H1 (cell line): ENCODE data around the gene PRMT6. TPM values are rescaled to one million over a fixed set of nuclear protein-coding genes. Genes with fewer than 3 reads are reported as not detected.

Experiments
- KDM4A ChIP-seq: IDR thresholded peaks from one replicate; pipeline ENCODE4 v1.7.1; 2012; ENCODE audit warnings: low read depth, mild to moderate bottlenecking, moderate library complexity, low read length, inconsistent platforms; ENCODE audit not compliant: severe bottlenecking
- MAFK ChIP-seq: IDR thresholded peaks from 2 replicates; pipeline ENCODE4 v1.6.1; 2012; ENCODE audit warnings: low read depth, mild to moderate bottlenecking, improper control_type of control experiment, low read length
- SIRT6 ChIP-seq: IDR thresholded peaks from one replicate; pipeline ENCODE4 v1.7.1; 2012; ENCODE audit warnings: low read length, inconsistent platforms
- SP1 ChIP-seq: IDR thresholded peaks from 2 replicates; pipeline ENCODE4 v1.6.1; 2011; ENCODE audit warnings: low read depth, low read length
- polyA plus RNA-seq, 7 experiments: library from polyadenylated mRNA; depleted of rRNA in 3 of 7; stranded (reverse) in 5 of 7; unstranded in 2 of 7; fragments of >200 nt in 5 of 7; fragments of 200-250 nt in 2 of 7; gene quantifications; 1 replicate in 5 of 7; 2 replicates in 1 of 7; 4 replicates in 1 of 7; pipeline versions ENCODE4 v1.2.1 to v1.2.3, GENCODE V29; 2011 to 2013; ENCODE audit warnings: missing spikeins in 2 of 7, mixed read lengths in 2 of 7
- total RNA-seq: library from RNA; stranded (reverse); fragmentation: NEBNext Ultra II Directional; extraction: Animal tissue kit (Norgen Biotek cat#: 25700); gene quantifications from 2 replicates; pipeline ENCODE4 v1.2.1, GENCODE V29; 2021
- TF ChIP-seq, protein P1 (sequence below): fragments of 300-600 bp; sonication (generic); IDR thresholded peaks from 2 replicates; pipeline ENCODE4 v1.7.1; 2012; ENCODE audit warnings: low read length, moderate library complexity, mild to moderate bottlenecking, inconsistent platforms; ENCODE audit not compliant: insufficient replicate concordance

The PRMT6 gene
- total and polyA plus RNA-seq, 2 of the 8 experiments (the other 6 are each of a cell fraction or from before 2014, with no cell fraction given) = 23.6 to 38.2 TPM

DNA sequence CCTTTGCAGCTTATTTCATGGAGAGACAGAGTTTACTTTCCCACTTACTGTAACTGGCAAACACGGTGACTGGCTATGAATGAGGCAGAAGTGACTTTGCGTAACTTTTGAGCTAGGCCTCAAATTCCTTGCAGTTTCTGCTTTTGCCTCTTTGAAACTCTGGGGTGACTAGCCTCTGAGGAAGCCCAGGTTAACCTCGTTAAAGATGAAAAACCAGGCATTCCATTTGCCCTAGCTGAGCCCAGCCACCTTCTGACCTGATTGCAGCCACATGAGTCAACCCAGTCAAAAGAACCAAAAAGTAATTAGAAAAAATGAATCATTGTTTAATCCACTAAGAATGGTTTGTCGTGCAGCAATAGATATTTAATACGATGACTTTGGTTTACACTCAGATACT is 20.4 kb downstream of the PRMT6 start (continued):
- TF ChIP-seq, protein P1, sequence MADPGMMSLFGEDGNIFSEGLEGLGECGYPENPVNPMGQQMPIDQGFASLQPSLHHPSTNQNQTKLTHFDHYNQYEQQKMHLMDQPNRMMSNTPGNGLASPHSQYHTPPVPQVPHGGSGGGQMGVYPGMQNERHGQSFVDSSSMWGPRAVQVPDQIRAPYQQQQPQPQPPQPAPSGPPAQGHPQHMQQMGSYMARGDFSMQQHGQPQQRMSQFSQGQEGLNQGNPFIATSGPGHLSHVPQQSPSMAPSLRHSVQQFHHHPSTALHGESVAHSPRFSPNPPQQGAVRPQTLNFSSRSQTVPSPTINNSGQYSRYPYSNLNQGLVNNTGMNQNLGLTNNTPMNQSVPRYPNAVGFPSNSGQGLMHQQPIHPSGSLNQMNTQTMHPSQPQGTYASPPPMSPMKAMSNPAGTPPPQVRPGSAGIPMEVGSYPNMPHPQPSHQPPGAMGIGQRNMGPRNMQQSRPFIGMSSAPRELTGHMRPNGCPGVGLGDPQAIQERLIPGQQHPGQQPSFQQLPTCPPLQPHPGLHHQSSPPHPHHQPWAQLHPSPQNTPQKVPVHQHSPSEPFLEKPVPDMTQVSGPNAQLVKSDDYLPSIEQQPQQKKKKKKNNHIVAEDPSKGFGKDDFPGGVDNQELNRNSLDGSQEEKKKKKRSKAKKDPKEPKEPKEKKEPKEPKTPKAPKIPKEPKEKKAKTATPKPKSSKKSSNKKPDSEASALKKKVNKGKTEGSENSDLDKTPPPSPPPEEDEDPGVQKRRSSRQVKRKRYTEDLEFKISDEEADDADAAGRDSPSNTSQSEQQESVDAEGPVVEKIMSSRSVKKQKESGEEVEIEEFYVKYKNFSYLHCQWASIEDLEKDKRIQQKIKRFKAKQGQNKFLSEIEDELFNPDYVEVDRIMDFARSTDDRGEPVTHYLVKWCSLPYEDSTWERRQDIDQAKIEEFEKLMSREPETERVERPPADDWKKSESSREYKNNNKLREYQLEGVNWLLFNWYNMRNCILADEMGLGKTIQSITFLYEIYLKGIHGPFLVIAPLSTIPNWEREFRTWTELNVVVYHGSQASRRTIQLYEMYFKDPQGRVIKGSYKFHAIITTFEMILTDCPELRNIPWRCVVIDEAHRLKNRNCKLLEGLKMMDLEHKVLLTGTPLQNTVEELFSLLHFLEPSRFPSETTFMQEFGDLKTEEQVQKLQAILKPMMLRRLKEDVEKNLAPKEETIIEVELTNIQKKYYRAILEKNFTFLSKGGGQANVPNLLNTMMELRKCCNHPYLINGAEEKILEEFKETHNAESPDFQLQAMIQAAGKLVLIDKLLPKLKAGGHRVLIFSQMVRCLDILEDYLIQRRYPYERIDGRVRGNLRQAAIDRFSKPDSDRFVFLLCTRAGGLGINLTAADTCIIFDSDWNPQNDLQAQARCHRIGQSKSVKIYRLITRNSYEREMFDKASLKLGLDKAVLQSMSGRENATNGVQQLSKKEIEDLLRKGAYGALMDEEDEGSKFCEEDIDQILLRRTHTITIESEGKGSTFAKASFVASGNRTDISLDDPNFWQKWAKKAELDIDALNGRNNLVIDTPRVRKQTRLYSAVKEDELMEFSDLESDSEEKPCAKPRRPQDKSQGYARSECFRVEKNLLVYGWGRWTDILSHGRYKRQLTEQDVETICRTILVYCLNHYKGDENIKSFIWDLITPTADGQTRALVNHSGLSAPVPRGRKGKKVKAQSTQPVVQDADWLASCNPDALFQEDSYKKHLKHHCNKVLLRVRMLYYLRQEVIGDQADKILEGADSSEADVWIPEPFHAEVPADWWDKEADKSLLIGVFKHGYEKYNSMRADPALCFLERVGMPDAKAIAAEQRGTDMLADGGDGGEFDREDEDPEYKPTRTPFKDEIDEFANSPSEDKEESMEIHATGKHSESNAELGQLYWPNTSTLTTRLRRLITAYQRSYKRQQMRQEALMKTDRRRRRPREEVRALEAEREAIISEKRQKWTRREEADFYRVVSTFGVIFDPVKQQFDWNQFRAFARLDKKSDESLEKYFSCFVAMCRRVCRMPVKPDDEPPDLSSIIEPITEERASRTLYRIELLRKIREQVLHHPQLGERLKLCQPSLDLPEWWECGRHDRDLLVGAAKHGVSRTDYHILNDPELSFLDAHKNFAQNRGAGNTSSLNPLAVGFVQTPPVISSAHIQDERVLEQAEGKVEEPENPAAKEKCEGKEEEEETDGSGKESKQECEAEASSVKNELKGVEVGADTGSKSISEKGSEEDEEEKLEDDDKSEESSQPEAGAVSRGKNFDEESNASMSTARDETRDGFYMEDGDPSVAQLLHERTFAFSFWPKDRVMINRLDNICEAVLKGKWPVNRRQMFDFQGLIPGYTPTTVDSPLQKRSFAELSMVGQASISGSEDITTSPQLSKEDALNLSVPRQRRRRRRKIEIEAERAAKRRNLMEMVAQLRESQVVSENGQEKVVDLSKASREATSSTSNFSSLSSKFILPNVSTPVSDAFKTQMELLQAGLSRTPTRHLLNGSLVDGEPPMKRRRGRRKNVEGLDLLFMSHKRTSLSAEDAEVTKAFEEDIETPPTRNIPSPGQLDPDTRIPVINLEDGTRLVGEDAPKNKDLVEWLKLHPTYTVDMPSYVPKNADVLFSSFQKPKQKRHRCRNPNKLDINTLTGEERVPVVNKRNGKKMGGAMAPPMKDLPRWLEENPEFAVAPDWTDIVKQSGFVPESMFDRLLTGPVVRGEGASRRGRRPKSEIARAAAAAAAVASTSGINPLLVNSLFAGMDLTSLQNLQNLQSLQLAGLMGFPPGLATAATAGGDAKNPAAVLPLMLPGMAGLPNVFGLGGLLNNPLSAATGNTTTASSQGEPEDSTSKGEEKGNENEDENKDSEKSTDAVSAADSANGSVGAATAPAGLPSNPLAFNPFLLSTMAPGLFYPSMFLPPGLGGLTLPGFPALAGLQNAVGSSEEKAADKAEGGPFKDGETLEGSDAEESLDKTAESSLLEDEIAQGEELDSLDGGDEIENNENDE = no peak
- no peak for TF ChIP-seq SIRT6
- no peak for TF ChIP-seq MAFK
- TF ChIP-seq SP1 = no peak
- TF ChIP-seq KDM4A = no peak
